T-helper 1 cell treated with Interleukin-12 subunit alpha and Interleukin-12 subunit beta and Interleukin-4 antibody, amounts not matched to agents 30 ng/mL and 1 ng/mL, for 36 hours (primary cell): ENCODE measurements around the gene TEX35. TPM values are rescaled to one million over a fixed set of nuclear protein-coding genes. Genes with fewer than 3 reads are reported as not detected.

Experiments used
- intact Hi-C: fragments of 100-400 bp; cut with micrococcal nuclease; formaldehyde crosslinking; loops from one replicate; pipeline ENCODE4 v1.15.1; 2024
- total RNA-seq: library from RNA; stranded (reverse); gene quantifications from 2 replicates; pipeline ENCODE4 v1.2.3, GENCODE V29; 2022

Gene TEX35
- total RNA-seq, 1 donor from 2014 or later = not detected

GRCh38 chr1:178513278-178513983 is 522 bp downstream of the TEX35 start:
- intact Hi-C loops = no loop called here

- intact Hi-C loops = no loop called here
Measured at GRCh38 chr1:178516110-178516509, 3.2 kb downstream of the TEX35 start.

GRCh38 chr1:178518894-178519293 is 6.0 kb downstream of the TEX35 start:
- intact Hi-C loops = no loop called here

- intact Hi-C loops = no loop called here
Measured at GRCh38 chr1:178520803-178521202, 7.9 kb downstream of the TEX35 start.

- intact Hi-C loops = no loop called here
Measured at GRCh38 chr1:178521241-178521640, 8.3 kb downstream of the TEX35 start.

GRCh38 chr1:178527117-178527516 is 14.2 kb downstream of the TEX35 start:
- intact Hi-C loops = no loop called here

- intact Hi-C loops = no loop called here
Measured at GRCh38 chr1:178528228-178528952, 15.5 kb downstream of the TEX35 start.

- intact Hi-C loops = no loop called here
Measured at GRCh38 chr1:178528953-178529335, 16.0 kb downstream of the TEX35 start.

- intact Hi-C loops = loop anchor here (10.0 kb wide), 1 partner anchor 705 kb away; no protein-coding TSS in a partner anchor
Measured at GRCh38 chr1:178529364-178530036, 16.6 kb downstream of the TEX35 start.

- intact Hi-C loops = loop anchor here (10.0 kb wide), 1 partner anchor 705 kb away; no protein-coding TSS in a partner anchor
Measured at GRCh38 chr1:178530037-178530402, 17.1 kb downstream of the TEX35 start.

- intact Hi-C loops = loop anchor here (10.0 kb wide), 1 partner anchor 704 kb away; no protein-coding TSS in a partner anchor
Measured at GRCh38 chr1:178530502-178530901, 17.6 kb downstream of the TEX35 start.

GRCh38 chr1:178531887-178532286 is 19.0 kb downstream of the TEX35 start:
- intact Hi-C loops = loop anchor here (1.0 to 10.0 kb wide), 7 partner anchors 221 to 1282 kb away; no protein-coding TSS in a partner anchor

- intact Hi-C loops = loop anchor here (1.0 to 10.0 kb wide), 7 partner anchors 221 to 1282 kb away; no protein-coding TSS in a partner anchor
Measured at GRCh38 chr1:178532392-178532791, 19.5 kb downstream of the TEX35 start.

GRCh38 chr1:178533121-178533946 is 20.4 kb downstream of the TEX35 start:
- intact Hi-C loops = loop anchor here (2.0 to 10.0 kb wide), 3 partner anchors 223 to 701 kb away; no protein-coding TSS in a partner anchor

GRCh38 chr1:178534137-178534868 is 21.4 kb downstream of the TEX35 start:
- intact Hi-C loops = loop anchor here (10.0 kb wide), 1 partner anchor 700 kb away; no protein-coding TSS in a partner anchor

- intact Hi-C loops = loop anchor here (10.0 kb wide), 1 partner anchor 698 kb away; no protein-coding TSS in a partner anchor
Measured at GRCh38 chr1:178536329-178536728, 23.4 kb downstream of the TEX35 start.

GRCh38 chr1:178536844-178537371 is 24.0 kb downstream of the TEX35 start:
- intact Hi-C loops = loop anchor here (10.0 kb wide), 1 partner anchor 698 kb away; no protein-coding TSS in a partner anchor

- intact Hi-C loops = loop anchor here (10.0 kb wide), 1 partner anchor 697 kb away; no protein-coding TSS in a partner anchor
Measured at GRCh38 chr1:178537382-178538090, 24.6 kb downstream of the TEX35 start.
